Activated B cell treated with CpG ODN at 0.5 μM for 24 hours (primary cell): Measurements from ENCODE around the gene PLPPR3. TPM values are rescaled to one million over a fixed set of nuclear protein-coding genes. Genes with fewer than 3 reads are reported as not detected.

Source experiments
- ATAC-seq: fragments of 200-7000 bp; cut with Tn5 transposase; one replicate; pipeline ENCODE4 v1.10.0; 2021; ENCODE audit warnings: low read depth, mild to moderate bottlenecking, moderate library complexity
- CTCF ChIA-PET: fragments of 350-600 bp; sonication (Branson Sonifier 250); formaldehyde crosslinking; loops from one replicate; lab custom pipeline; 2021; ENCODE audit warnings: antibody characterized with exemption; lab: Charles Lee
- POLR2A ChIA-PET: fragments of 350-600 bp; sonication (Branson Sonifier 250); formaldehyde crosslinking; loops from one replicate; lab custom pipeline; 2021; ENCODE audit warnings: antibody characterized with exemption; lab: Charles Lee
- DNase-seq: peaks from one replicate; pipeline ENCODE4 v3.0.0; 2022
- H3K27ac Mint-ChIP-seq: one replicate; pipeline ENCODE4 v1.8.0; 2020; ENCODE audit warnings: mixed read lengths
- H3K27me3 Mint-ChIP-seq: one replicate; pipeline ENCODE4 v1.8.0; 2021; ENCODE audit warnings: mixed read lengths
- H3K36me3 Mint-ChIP-seq: one replicate; pipeline ENCODE4 v1.8.0; 2021; ENCODE audit warnings: low read depth, mixed read lengths
- H3K4me1 Mint-ChIP-seq: one replicate; pipeline ENCODE4 v1.8.0; 2021; ENCODE audit warnings: mixed read lengths
- H3K4me3 Mint-ChIP-seq: one replicate; pipeline ENCODE4 v1.8.0; 2020; ENCODE audit warnings: mild to moderate bottlenecking, mixed read lengths
- H3K9me3 Mint-ChIP-seq: one replicate; pipeline ENCODE4 v1.8.0; 2020; ENCODE audit warnings: mixed read lengths
- CTCF ChIP-seq: fragments of 200-600 bp; IDR thresholded peaks from one replicate; pipeline ENCODE4 v1.8.0; 2022; ENCODE audit warnings: antibody characterized with exemption, mild to moderate bottlenecking
- intact Hi-C: fragments of 100-400 bp; cut with micrococcal nuclease; formaldehyde crosslinking; loops from one replicate; pipeline ENCODE4 v1.15.1; 2024
- total RNA-seq: library from RNA; stranded (reverse); gene quantifications from 2 replicates; pipeline ENCODE4 v1.2.3, GENCODE V29; 2022

Gene PLPPR3
- total RNA-seq, 1 donor from 2014 or later, result not detected

GRCh38 chr19:806815-807421 is 14.8 kb downstream of the PLPPR3 start:
- ATAC-seq (no peak), DNase-seq (no peak)
- ChIA-PET POLR2A (interaction anchor here (0.5 kb wide), 1 partner anchor 239 kb away, joined by 3 read pairs; no protein-coding TSS in a partner anchor), CTCF (no interaction called here)
- H3K4me3 Mint-ChIP-seq, result no peak overlapping the region
- H3K27me3 Mint-ChIP-seq, result no peaks in the 10 kb centered on the region
- peaks cover 6% of the 10 kb centered on the region for H3K4me1 Mint-ChIP-seq
- no peak overlapping the region for H3K27ac Mint-ChIP-seq
- intact Hi-C loops, result no loop called here
- no peaks in the 10 kb centered on the region for H3K9me3 Mint-ChIP-seq
- TF ChIP-seq CTCF, result no peak
- H3K36me3 Mint-ChIP-seq, result peaks cover 65% of the 10 kb centered on the region

DNA sequence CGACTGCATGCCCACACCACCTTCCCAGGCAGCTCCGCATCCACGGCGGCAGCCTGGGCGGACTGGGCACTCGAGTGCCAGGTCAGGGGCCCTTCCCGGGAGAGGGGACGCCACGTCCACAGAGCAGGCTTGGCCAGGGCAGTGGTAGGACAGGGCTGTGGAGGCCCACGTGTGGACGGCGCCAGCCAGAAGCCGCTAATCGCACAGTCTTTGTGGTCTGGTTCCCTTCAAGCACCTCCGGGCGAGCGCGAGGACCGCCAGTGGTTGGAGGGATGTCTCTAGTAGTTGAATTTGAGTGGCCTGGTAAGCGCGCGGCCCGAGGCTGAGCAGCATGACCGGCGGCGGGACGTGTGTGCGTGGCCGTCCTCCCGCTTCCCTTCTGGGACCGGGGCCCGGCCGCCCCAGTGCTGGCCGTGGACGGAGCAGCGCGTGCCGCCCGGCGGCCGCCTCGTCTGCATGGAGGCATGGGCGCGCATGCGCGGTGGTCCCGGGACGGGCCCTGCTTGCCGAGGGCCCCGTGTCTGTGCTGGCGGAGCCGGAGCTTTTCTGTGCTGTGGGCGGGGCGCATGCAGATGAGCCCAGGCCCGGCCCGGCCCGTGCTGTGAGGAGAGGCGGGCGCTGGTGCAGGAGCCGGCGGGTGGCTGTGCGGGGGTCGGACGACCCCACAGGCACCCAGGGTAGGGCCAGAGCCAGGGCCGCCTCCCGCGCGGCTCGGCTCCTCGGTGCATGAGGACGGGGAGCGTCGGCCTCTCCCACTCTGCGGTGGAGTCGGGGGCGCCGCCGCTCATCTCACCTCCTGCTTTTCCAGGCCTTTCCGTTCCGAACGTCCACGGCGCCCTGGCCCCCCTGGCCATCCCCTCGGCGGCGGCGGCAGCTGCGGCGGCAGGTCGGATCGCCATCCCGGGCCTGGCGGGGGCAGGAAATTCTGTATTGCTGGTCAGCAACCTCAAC is 15.9 kb downstream of the PLPPR3 start:
- H3K4me3 Mint-ChIP-seq, result no peak overlapping the region
- TF ChIP-seq CTCF, result no peak
- intact Hi-C loops, result no loop called here
- ATAC-seq (no peak), DNase-seq (no peak)
- no peaks in the 10 kb centered on the region for H3K9me3 Mint-ChIP-seq
- H3K27ac Mint-ChIP-seq, result no peak overlapping the region
- CTCF ChIA-PET, result no interaction called here
- no peaks in the 10 kb centered on the region for H3K27me3 Mint-ChIP-seq
- H3K4me1 Mint-ChIP-seq, result peaks cover 13% of the 10 kb centered on the region
- POLR2A ChIA-PET, result no interaction called here
- H3K36me3 Mint-ChIP-seq, result peaks cover 65% of the 10 kb centered on the region

- CTCF ChIA-PET, result no interaction called here
- Mint-ChIP-seq H3K36me3 (peaks cover 64% of the 10 kb centered on the region), H3K27ac (no peak overlapping the region), H3K4me1 (peaks cover 19% of the 10 kb centered on the region), H3K9me3 (no peaks in the 10 kb centered on the region), H3K27me3 (no peaks in the 10 kb centered on the region), H3K4me3 (no peak overlapping the region)
- no peak for ATAC-seq
- intact Hi-C loops, result no loop called here
- DNase-seq, result no peak
- POLR2A ChIA-PET, result no interaction called here
- no peak for TF ChIP-seq CTCF
Measured at GRCh38 chr19:805166-805551, 16.6 kb downstream of the PLPPR3 start.

DNA sequence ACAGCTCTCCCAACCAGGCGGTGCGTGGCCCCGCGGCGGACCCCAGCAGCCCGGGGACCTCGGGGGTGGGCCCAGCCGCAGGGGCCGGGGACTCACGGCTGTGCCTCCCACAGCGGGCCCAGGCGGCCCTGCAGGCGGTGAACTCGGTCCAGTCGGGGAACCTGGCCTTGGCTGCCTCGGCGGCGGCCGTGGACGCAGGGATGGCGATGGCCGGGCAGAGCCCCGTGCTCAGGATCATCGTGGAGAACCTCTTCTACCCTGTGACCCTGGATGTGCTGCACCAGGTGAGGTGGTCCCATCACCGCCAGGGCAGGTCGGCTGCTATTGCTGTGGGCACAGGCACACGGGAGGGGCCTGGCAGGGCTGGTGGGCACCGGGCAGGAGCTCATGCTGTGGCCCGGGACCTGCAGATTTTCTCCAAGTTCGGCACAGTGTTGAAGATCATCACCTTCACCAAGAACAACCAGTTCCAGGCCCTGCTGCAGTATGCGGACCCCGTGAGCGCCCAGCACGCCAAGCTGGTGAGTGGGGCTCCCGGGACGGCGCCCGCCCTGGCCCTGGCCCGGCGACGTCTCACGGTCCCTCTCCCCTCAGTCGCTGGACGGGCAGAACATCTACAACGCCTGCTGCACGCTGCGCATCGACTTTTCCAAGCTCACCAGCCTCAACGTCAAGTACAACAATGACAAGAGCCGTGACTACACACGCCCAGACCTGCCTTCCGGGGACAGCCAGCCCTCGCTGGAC is 17.2 kb downstream of the PLPPR3 start:
- peaks cover 24% of the 10 kb centered on the region for H3K4me1 Mint-ChIP-seq
- H3K27me3 Mint-ChIP-seq, result no peaks in the 10 kb centered on the region
- no peak for TF ChIP-seq CTCF
- intact Hi-C loops, result no loop called here
- ChIA-PET POLR2A (no interaction called here), CTCF (no interaction called here)
- DNase-seq (no peak), ATAC-seq (no peak)
- H3K27ac Mint-ChIP-seq, result no peak overlapping the region
- H3K36me3 Mint-ChIP-seq, result peaks cover 64% of the 10 kb centered on the region
- no peak overlapping the region for H3K4me3 Mint-ChIP-seq
- no peaks in the 10 kb centered on the region for H3K9me3 Mint-ChIP-seq
